GM19438 (cell line): ENCODE data around the gene FAM240A.
"Not testable (repeated sequence)": the region's sequence is repeated elsewhere in the genome, so short reads cannot be mapped to it uniquely, and the experiment has no call there.

Experiments used
- ATAC-seq: cut with Tn5 transposase; IDR thresholded peaks from one replicate; pipeline ENCODE4 v1.9.1; 2021; ENCODE audit warnings: low read depth; ENCODE audit not compliant: unreplicated experiment

Gene FAM240A

GRCh38 chr3:46612324-46612723 lies at the start of gene FAM240A:
FAM240A (plus strand) TSS chr3:46612525; CDS start chr3:46612684, 159 bp downstream.
- ATAC-seq: no peak

DNA sequence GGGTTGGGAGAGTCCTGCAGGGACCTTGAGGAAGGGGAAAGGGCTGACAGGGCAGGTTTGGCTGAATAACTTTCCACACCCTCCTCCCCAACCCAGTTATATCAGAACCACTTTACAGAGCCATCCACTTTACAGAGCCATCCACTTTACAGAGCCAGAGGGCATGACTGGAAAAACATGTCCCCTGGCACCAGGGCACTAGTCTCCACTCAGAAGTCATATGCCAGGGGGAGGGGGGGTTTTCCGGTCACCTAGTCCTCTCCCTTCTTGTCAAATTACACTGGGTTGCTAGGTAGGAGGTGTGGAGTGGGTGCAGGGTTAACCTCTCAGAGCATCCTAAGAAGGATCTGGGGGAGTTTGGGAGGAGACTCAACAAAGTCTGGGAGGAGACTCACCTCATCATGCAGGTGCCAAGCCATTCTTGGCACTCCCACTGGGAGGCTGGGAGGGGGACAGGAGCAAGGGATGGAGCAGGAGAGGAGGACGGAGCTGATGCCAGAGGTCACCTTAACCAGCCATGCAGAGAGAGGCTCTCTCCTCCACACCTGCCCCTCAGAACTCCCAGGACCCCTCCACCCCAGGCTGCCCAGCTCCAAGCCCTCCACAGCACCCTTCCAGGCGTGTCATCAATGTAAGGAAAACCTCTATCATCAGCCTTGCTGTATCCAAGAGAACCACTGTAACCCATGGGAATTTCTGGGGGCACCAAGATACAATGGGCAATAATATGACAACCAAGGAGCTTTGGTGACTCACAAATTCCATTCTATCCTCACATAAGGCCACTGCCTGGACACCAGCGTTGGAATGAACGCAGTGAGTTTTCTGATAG lies 47.9 kb upstream of the FAM240A start:
- no peak for ATAC-seq

GRCh38 chr3:46565077-46565476 lies 47.2 kb upstream of the FAM240A start:
- no peak for ATAC-seq

DNA sequence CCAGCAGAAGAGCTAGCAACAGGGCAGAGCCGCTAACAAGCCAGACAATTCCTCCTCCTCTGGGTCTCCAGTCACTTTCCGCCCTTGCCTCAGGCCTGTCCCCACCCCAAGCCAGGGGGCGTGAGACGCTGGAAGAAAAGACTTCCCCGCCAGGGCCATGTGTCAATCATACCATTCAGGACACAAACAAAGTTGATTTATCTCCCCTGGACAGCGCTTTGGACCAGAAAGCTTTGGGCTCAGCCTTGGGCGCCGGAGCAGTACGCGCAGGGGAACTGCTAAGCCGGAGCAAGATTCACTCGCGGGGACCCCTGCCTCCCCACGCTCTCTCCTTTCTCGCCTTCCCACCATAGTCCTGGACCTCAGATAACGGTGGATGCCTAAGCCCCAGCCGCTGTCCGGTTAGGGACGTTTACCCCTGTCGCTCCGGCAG lies 46.7 kb upstream of the FAM240A start:
- ATAC-seq: no peak

GRCh38 chr3:46566040-46566641 lies 46.2 kb upstream of the FAM240A start, which contains the start of gene LRRC2:
LRRC2 (minus strand) TSS chr3:46566302; CDS start chr3:46551591, 14,711 bp downstream.
- ATAC-seq: no peak

- ATAC-seq: no peak
Measured at GRCh38 chr3:46571684-46572083, 40.6 kb upstream of the FAM240A start.

DNA sequence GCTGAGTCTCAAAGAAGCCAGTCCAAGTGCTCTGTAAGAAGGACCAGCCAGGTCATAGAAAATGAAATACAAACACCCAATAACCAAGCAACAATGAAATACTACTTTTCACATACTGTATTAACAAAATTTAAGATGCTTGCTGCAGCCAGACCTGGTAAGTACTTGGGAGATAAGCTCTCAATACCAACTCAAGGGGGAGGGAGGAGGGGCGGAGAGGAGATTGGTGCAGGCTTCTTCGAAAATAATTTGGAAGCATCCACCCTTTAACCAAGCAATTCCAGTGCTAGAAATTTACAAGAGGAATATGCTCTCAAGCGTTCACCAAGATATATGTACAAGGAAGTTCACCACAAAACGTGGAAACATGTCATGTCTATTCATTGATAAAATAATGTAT lies 38.6 kb upstream of the FAM240A start:
- ATAC-seq: no peak

- ATAC-seq: no peak
Measured at GRCh38 chr3:46574243-46574646, 38.1 kb upstream of the FAM240A start.

DNA sequence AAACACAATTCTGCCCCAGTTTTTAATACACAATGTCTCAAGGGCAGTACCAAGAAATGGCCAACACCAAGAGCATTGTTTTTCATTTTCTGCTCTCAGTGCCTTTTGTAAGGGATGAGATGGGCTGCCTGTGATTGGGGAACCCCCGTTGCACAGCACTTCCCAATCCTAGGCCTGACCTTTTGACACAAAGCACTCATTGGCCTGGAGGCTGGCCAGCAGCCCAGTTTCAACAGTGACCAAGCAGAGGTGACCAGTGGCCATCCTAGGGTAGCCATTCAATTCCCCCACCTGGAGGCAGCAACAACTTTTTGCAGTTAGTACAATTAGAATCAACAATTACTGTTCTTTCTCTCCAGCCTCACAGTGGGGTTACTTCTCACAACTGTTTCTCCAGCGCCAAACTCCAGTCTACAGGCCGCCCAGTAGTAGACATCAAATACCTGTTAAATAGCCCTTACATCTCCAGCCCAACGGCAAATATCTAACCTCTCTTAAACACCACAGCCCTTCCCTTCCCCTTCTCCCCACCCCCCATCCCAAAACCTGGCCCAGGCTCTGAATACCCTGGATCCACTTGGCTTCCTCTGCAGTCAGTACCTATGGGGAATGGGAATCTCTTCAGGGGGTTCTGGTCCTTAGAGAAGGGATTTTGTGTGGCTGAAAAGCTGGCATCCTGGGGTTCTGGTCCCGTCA lies 37.3 kb upstream of the FAM240A start:
- no peak for ATAC-seq

DNA sequence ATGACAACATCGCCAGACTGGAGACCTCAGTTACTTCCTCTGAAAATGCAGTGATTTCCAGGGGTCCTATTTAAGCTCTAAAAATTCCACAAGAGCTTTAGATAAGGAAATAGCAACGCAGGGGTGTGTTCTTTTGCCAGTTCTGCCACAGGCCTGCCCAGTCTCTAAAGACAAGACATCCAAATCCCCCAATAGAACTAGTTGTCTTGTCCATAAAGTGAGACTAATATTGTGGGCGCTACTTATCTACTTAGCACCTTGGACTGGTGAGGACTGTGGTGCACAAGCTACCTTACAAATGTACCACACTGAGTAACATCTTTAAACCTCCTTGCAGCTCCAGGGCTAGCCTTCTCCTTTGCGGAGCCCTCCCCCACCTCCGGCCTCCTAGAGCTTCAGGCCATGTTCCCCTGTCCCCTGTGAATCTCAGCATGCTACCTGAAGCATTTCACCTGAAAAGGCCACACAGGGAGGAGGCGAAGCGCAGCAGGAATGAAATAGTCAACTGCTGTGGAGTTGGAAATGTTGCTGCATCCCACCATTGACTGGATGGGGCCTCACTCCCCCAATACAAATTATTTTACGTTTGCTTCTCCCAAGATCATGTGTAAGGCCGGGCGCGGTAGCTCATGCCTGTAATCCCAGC lies 36.6 kb upstream of the FAM240A start:
- no peak for ATAC-seq

DNA sequence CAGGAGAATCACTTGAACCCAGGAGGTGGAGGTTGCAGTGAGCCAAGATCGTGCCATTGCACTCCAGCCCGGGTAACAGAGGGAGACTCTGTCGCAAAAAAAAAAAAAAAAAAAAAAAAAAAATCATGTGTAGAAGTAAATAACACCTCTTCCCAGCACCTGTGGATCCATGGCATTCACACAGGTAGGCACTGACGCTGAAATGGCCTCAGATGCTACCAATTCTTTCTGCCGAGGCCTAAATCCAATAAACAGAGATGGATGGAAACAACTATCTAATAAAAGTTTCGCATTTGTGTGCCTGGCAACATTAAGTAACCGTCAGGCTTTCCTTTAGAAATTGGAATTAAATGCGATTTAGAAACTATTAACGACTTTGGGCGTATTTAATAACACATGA lies 35.9 kb upstream of the FAM240A start:
- ATAC-seq: no peak

GRCh38 chr3:46576879-46577278 lies 35.4 kb upstream of the FAM240A start:
- no peak for ATAC-seq

DNA sequence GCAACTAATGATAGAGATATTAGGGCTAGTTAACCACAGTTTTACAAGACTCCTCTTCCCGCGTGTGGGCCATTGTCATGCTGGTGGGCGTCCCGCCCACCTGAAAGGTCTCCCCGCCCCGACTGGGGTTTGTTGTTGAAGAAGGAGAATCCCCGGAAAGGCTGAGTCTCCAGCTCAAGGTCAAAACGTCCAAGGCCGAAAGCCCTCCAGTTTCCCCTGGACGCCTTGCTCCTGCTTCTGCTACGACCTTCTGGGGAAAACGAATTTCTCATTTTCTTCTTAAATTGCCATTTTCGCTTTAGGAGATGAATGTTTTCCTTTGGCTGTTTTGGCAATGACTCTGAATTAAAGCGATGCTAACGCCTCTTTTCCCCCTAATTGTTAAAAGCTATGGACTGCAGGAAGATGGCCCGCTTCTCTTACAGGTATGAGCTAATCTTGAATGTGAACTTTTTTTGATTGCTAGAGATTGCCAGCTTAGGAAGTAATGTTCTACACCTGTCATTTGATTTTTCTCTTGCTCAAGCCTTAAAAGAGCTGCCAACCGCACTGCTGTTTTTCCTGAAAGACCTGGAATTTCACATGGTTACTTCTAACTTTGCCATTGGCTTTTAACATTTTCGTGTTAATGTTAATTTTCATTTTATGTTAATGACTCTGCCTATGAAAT lies 34.6 kb upstream of the FAM240A start:
- not testable (repeated sequence) for ATAC-seq

- ATAC-seq: no peak
Measured at GRCh38 chr3:46578973-46579755, 33.2 kb upstream of the FAM240A start.

- no peak for ATAC-seq
Measured at GRCh38 chr3:46579756-46580286, 32.5 kb upstream of the FAM240A start.

- no peak for ATAC-seq
Measured at GRCh38 chr3:46580675-46581074, 31.6 kb upstream of the FAM240A start.

DNA sequence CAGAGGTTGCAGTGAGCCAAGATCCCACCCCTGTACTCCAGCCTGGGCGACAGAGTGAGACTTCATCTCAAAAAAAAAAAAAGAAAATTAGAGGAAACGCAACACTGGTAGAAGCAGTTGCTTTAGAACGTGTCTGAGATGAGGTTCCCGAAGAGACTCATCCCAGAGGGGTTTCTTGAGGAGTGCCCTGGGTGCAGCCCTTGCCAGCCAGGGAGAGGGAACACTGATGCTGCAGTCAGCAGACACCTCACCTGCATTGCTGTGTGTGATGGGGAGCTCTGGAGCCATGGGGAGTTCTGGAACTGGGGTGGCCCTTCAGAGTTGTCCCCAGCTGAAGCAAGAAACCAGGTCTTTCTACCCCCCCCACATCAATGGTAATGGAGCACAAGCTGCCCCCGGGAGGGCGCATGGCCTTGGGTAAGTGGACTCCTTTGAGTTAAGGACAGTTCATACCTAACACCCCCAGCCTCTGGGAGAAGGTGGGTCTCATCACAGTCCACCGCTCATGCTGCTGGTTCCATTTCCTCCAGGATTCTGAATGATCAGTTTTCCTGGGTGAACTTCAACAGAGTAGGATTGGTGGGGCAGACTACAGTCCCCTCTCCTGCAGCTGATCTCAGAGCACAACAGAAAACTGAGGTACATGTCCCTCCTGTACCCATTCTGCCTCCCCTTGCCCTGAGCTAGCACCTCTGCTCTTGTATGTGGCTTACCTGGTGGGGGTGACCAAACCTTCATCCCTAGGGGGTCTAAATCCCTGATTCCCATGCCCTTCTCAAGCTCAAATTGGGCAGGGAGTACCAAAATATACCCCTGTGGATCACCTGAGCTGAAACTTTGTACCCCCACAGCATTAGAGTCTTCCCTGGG lies 27.5 kb upstream of the FAM240A start:
- ATAC-seq: no peak
